Right lobe of liver (tissue), 4 donors: Measurements from ENCODE around the gene POLG2.

ENCODE experiments used
- POLR2A ChIP-seq: fragments of 450-650 bp; IDR thresholded peaks from one replicate; pipeline ENCODE4 v1.6.1; 2017; ENCODE audit warnings: antibody characterized with exemption, mild to moderate bottlenecking
- TF ChIP-seq, protein P1 (sequence below), 4 donors: fragments of 200-600 bp in 3 of 4; fragments of 450-650 bp in 1 of 4; IDR thresholded peaks; one replicate each; pipeline versions ENCODE4 v1.5.1 to v1.8.0; 2016 to 2022; ENCODE audit warnings: antibody characterized with exemption in 4 of 4, mild to moderate bottlenecking in 2 of 4
- donor health status: DM: no; HTN: no; CAD: no.
- donor health status: DM: no; HTN: no; CAD: no.
- donor health status: DM: no; HTN: yes; CAD: no.

DNA sequence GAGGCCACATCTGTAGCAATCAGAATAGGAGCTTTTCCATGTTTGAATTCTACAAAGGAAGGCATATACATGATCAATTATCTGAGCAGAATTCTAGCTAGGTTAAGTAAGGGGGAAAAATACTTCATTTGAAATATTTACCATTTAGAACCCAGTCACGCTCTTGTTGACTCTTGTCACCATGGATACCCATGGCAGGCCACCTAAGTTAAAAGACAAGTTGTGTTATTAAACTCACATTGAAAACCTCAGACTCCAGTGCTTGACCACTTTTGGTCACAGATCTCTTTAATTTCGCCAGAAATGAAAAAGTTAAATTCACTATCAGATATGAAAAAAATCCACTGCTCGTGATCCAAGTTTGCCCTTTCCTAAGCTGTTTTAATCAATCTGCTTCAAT is 5.2 kb upstream of the POLG2 start:
- TF ChIP-seq, protein P1, sequence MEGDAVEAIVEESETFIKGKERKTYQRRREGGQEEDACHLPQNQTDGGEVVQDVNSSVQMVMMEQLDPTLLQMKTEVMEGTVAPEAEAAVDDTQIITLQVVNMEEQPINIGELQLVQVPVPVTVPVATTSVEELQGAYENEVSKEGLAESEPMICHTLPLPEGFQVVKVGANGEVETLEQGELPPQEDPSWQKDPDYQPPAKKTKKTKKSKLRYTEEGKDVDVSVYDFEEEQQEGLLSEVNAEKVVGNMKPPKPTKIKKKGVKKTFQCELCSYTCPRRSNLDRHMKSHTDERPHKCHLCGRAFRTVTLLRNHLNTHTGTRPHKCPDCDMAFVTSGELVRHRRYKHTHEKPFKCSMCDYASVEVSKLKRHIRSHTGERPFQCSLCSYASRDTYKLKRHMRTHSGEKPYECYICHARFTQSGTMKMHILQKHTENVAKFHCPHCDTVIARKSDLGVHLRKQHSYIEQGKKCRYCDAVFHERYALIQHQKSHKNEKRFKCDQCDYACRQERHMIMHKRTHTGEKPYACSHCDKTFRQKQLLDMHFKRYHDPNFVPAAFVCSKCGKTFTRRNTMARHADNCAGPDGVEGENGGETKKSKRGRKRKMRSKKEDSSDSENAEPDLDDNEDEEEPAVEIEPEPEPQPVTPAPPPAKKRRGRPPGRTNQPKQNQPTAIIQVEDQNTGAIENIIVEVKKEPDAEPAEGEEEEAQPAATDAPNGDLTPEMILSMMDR (IDR thresholded peaks at IDR 0.05), result no peak
- TF ChIP-seq POLR2A, result no peak
